Caco-2 (cell line): Measurements from ENCODE around the gene LRP1. TPM values are rescaled to one million over a fixed set of nuclear protein-coding genes. Genes with fewer than 3 reads are reported as not detected.

Experiments
- BruUV-seq: library from RNA; stranded (reverse); fragments of 400-500 nt; replicated peaks from 2 replicates; lab custom pipeline; 2021; lab: Mats Ljungman, UMichigan
- CTCF ChIA-PET: fragments of 300-600 bp; sonication (Branson Sonifier 250); formaldehyde crosslinking; loops from one replicate; lab custom pipeline; 2022; ENCODE audit warnings: antibody characterized with exemption; lab: Charles Lee
- POLR2A ChIA-PET: fragments of 300-600 bp; sonication (Branson Sonifier 250); formaldehyde crosslinking; loops from one replicate; lab custom pipeline; 2022; ENCODE audit warnings: antibody characterized with exemption; lab: Charles Lee
- DNase-seq, 2 experiments: peaks; one replicate each; pipeline versions ENCODE4 v3.0.0 to v3.0.0-alpha.2; 2020 to 2022
- H3K27me3 ChIP-seq: replicated peaks from 2 replicates; pipeline ENCODE4 v1.6.0; 2011; ENCODE audit warnings: low read length; ENCODE audit not compliant: control insufficient read depth, insufficient read depth
- H3K36me3 ChIP-seq: 2 replicates; pipeline ENCODE4 v1.5.1; 2011; ENCODE audit warnings: low read length; ENCODE audit not compliant: control insufficient read depth, insufficient read depth
- H3K4me1 ChIP-seq: fragments of 250-450 bp; sonication (Bioruptor Pico); 2 replicates; pipeline ENCODE4 v1.5.1; 2020; ENCODE audit warnings: mild to moderate bottlenecking
- H3K4me3 ChIP-seq: 2 replicates; pipeline ENCODE4 v1.5.1; 2011; ENCODE audit warnings: low read depth, mild to moderate bottlenecking, control low read depth, low read length
- H3K9me3 ChIP-seq: fragments of 250-450 bp; sonication (Bioruptor Pico); 2 replicates; pipeline ENCODE4 v1.5.1; 2020; ENCODE audit warnings: mild to moderate bottlenecking, moderate library complexity
- H3K27ac Mint-ChIP-seq: one replicate; pipeline ENCODE4 v1.8.0; 2022; ENCODE audit warnings: mixed read lengths; ENCODE audit not compliant: unreplicated experiment
- H3K27me3 Mint-ChIP-seq: one replicate; pipeline ENCODE4 v1.8.0; 2022; ENCODE audit warnings: mixed read lengths; ENCODE audit not compliant: insufficient read depth, unreplicated experiment
- H3K36me3 Mint-ChIP-seq: one replicate; pipeline ENCODE4 v1.8.0; 2022; ENCODE audit warnings: mild to moderate bottlenecking, mixed read lengths; ENCODE audit not compliant: insufficient read depth, unreplicated experiment
- H3K4me1 Mint-ChIP-seq: one replicate; pipeline ENCODE4 v1.8.0; 2022; ENCODE audit warnings: low read depth, mixed read lengths; ENCODE audit not compliant: unreplicated experiment
- H3K4me3 Mint-ChIP-seq: one replicate; pipeline ENCODE4 v1.8.0; 2022; ENCODE audit warnings: mild to moderate bottlenecking, moderate library complexity, mixed read lengths; ENCODE audit not compliant: unreplicated experiment
- H3K9me3 Mint-ChIP-seq: one replicate; pipeline ENCODE4 v1.8.0; 2022; ENCODE audit warnings: mixed read lengths; ENCODE audit not compliant: unreplicated experiment
- intact Hi-C: fragments of 100-400 bp; cut with micrococcal nuclease; formaldehyde crosslinking; loops from one replicate; pipeline ENCODE4 v1.10.0; 2022; ENCODE audit not compliant: unreplicated experiment
- total RNA-seq: library from RNA; stranded (reverse); gene quantifications from 2 replicates; pipeline ENCODE4 v1.2.3, GENCODE V29; 2022
- TF ChIP-seq, protein P1 (sequence below), 2 experiments: fragments of 200-600 bp in 1 of 2; IDR thresholded peaks; 1 replicate in 1 of 2; 2 replicates in 1 of 2; pipeline versions ENCODE4 v1.5.1 to v1.8.0; 2011 to 2022; ENCODE audit warnings: antibody characterized with exemption in 1 of 2, control low read depth in 1 of 2, inconsistent platforms in 1 of 2, low read depth in 1 of 2, low read length in 1 of 2, mild to moderate bottlenecking in 1 of 2, moderate library complexity in 1 of 2; ENCODE audit not compliant: insufficient read depth in 1 of 2, severe bottlenecking in 1 of 2, unreplicated experiment in 1 of 2

The LRP1 gene
- total RNA-seq, 1 experiment from 2014 or later, result 111 TPM

DNA sequence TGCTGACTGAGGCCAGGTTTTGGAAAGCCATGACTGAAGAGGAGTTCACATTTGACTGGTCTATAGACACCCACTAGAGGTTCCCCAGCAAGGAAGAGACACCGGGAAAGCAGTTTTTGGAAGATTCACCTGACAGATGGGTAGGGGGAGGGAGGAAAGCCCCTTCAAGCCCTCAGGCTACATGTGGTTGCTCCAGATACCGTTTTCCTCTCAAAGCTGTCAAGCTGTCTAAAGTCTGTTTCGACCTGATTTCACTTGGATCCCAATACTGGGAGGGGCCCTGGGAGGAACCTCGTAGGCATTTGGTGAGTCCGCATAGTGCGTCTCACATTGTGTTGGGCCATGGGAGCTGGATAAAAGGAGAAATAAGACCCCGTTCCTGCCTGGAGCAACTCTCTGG is 1.7 kb upstream of the LRP1 start:
- no peaks in the 10 kb centered on the region for H3K27me3 Mint-ChIP-seq
- peaks cover 23% of the 10 kb centered on the region for H3K4me1 Mint-ChIP-seq
- Histone ChIP-seq H3K36me3 (no peaks in the 10 kb centered on the region), H3K4me3 (peak overlapping the region; percentile 90), H3K9me3 (no peaks in the 10 kb centered on the region), H3K4me1 (peaks cover 29% of the 10 kb centered on the region), H3K27me3 (no peaks in the 10 kb centered on the region)
- peak overlapping the region; percentile 88 for H3K4me3 Mint-ChIP-seq
- no TSS peak for BruUV-seq
- peaks cover 16% of the 10 kb centered on the region for H3K36me3 Mint-ChIP-seq
- H3K9me3 Mint-ChIP-seq, result peaks cover 14% of the 10 kb centered on the region
- TF ChIP-seq, protein P1, sequence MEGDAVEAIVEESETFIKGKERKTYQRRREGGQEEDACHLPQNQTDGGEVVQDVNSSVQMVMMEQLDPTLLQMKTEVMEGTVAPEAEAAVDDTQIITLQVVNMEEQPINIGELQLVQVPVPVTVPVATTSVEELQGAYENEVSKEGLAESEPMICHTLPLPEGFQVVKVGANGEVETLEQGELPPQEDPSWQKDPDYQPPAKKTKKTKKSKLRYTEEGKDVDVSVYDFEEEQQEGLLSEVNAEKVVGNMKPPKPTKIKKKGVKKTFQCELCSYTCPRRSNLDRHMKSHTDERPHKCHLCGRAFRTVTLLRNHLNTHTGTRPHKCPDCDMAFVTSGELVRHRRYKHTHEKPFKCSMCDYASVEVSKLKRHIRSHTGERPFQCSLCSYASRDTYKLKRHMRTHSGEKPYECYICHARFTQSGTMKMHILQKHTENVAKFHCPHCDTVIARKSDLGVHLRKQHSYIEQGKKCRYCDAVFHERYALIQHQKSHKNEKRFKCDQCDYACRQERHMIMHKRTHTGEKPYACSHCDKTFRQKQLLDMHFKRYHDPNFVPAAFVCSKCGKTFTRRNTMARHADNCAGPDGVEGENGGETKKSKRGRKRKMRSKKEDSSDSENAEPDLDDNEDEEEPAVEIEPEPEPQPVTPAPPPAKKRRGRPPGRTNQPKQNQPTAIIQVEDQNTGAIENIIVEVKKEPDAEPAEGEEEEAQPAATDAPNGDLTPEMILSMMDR (IDR thresholded peaks at IDR 0.05; ENCODE audit: insufficient read depth in 1 of 2, low read depth in 1 of 2, low read length in 1 of 2, severe bottlenecking in 1 of 2, unreplicated experiment in 1 of 2), result no peak
- POLR2A ChIA-PET, result interaction anchor here (2.0 kb wide), 1 partner anchor 103 kb away, joined by 23 read pairs; the partner anchor contains the start of gene SHMT2
- no peak for DNase-seq
- intact Hi-C loops, result no loop called here
- CTCF ChIA-PET, result interaction anchor here (0.6 to 2.8 kb wide), 11 partner anchors 15 to 95 kb away, joined by 3 to 49 read pairs (median 13); partner anchors contain the start of genes LRP1-AS, NEMP1 and STAT6
- peak overlapping the region; percentile 86 for H3K27ac Mint-ChIP-seq

GRCh38 chr12:57127101-57127725 is 1.1 kb upstream of the LRP1 start:
- Mint-ChIP-seq H3K27ac (peak overlapping the region; percentile 86), H3K36me3 (peaks cover 19% of the 10 kb centered on the region), H3K4me1 (peaks cover 30% of the 10 kb centered on the region), H3K4me3 (peak overlapping the region; percentile 88), H3K9me3 (peaks cover 14% of the 10 kb centered on the region), H3K27me3 (no peaks in the 10 kb centered on the region)
- Histone ChIP-seq H3K4me3 (peak overlapping the region; percentile 90), H3K9me3 (no peaks in the 10 kb centered on the region), H3K4me1 (peaks cover 36% of the 10 kb centered on the region), H3K27me3 (no peaks in the 10 kb centered on the region), H3K36me3 (no peaks in the 10 kb centered on the region)
- intact Hi-C loops, result loop anchor here (1.0 kb wide), 2 partner anchors 20 to 46 kb away; partner anchors contain the start of gene LRP1-AS
- ChIA-PET CTCF (interaction anchor here (0.6 to 2.8 kb wide), 21 partner anchors 11 to 126 kb away, joined by 3 to 49 read pairs (median 7); partner anchors contain the start of genes LRP1-AS, NEMP1 and STAT6), POLR2A (interaction anchor here (0.7 to 2.1 kb wide), 8 partner anchors 15 to 439 kb away, joined by 4 to 39 read pairs (median 10); partner anchors contain the start of genes LRP1-AS, NAB2, NEMP1 and PTGES3)
- TF ChIP-seq, protein P1 (IDR thresholded peaks at IDR 0.05; ENCODE audit: insufficient read depth in 1 of 2, low read depth in 1 of 2, low read length in 1 of 2, severe bottlenecking in 1 of 2, unreplicated experiment in 1 of 2), result peak; percentile 49 to 50
- DNase-seq, result peak; percentile 88 to 89
- BruUV-seq, result TSS peak; percentile 75

- peak overlapping the region; percentile 88 for H3K4me3 Mint-ChIP-seq
- ChIA-PET POLR2A (interaction anchor here (0.6 to 2.1 kb wide), 9 partner anchors 8 to 395 kb away, joined by 3 to 39 read pairs (median 9); partner anchors contain the start of genes LRP1-AS, NEMP1 and SHMT2), CTCF (interaction anchor here (0.6 to 2.8 kb wide), 22 partner anchors 10 to 492 kb away, joined by 3 to 49 read pairs (median 5); partner anchors contain the start of genes LRP1-AS, NEMP1 and STAT6)
- DNase-seq, result peak in 1 of 2 experiments; percentile 13
- H3K4me1 Mint-ChIP-seq, result peaks cover 44% of the 10 kb centered on the region
- TF ChIP-seq, protein P1 (IDR thresholded peaks at IDR 0.05; ENCODE audit: insufficient read depth in 1 of 2, low read depth in 1 of 2, low read length in 1 of 2, severe bottlenecking in 1 of 2, unreplicated experiment in 1 of 2), result no peak
- no peaks in the 10 kb centered on the region for H3K27me3 ChIP-seq
- H3K36me3 ChIP-seq, result no peaks in the 10 kb centered on the region
- H3K9me3 Mint-ChIP-seq, result peaks cover 10% of the 10 kb centered on the region
- BruUV-seq, result no TSS peak
- H3K27me3 Mint-ChIP-seq, result no peaks in the 10 kb centered on the region
- H3K4me3 ChIP-seq, result peak overlapping the region; percentile 90
- H3K36me3 Mint-ChIP-seq, result peaks cover 23% of the 10 kb centered on the region
- peak overlapping the region; percentile 86 for H3K27ac Mint-ChIP-seq
- intact Hi-C loops, result no loop called here
- peaks cover 48% of the 10 kb centered on the region for H3K4me1 ChIP-seq
- no peaks in the 10 kb centered on the region for H3K9me3 ChIP-seq
Measured at GRCh38 chr12:57128519-57129247, 400 bp downstream of the LRP1 start.
